K562 treated with DMSO at 1 percent for 12 hours (cell line): ENCODE measurements around the gene TLK1. TPM values are rescaled to one million over a fixed set of nuclear protein-coding genes. Genes with fewer than 3 reads are reported as not detected.

Source experiments
- total RNA-seq: library from RNA; unstranded; fragments of 300-600 nt; gene quantifications from 2 replicates; pipeline ENCODE4 v1.2.3, GENCODE V29; 2022; ENCODE audit not compliant: insufficient read depth

The TLK1 gene
- 8.1 and 39.9 TPM in 2 replicates for total RNA-seq

GRCh38 chr2:171160119-171160955 is at the start of gene TLK1:
Gene TLK1 (minus strand): TSS chr2:171160893. CDS start chr2:171160428, 465 bp downstream.

Other genes starting within 250 kb of the TLK1 start
- gene GORASP2, start 231.6 kb downstream of the TLK1 start, total RNA-seq = 67.0 and 127 TPM in 2 replicates